Ammon's horn (tissue), 1 donor: Measurements from ENCODE around the gene SLC25A25.
"Not testable (repeated sequence)": the region's sequence is repeated elsewhere in the genome, so short reads cannot be mapped to it uniquely, and the experiment has no call there.

ENCODE experiments used
- DNase-seq: peaks from one replicate; pipeline ENCODE4 v3.0.0-alpha.2; 2016; ENCODE audit warnings: low spot score

SLC25A25 gene

DNA sequence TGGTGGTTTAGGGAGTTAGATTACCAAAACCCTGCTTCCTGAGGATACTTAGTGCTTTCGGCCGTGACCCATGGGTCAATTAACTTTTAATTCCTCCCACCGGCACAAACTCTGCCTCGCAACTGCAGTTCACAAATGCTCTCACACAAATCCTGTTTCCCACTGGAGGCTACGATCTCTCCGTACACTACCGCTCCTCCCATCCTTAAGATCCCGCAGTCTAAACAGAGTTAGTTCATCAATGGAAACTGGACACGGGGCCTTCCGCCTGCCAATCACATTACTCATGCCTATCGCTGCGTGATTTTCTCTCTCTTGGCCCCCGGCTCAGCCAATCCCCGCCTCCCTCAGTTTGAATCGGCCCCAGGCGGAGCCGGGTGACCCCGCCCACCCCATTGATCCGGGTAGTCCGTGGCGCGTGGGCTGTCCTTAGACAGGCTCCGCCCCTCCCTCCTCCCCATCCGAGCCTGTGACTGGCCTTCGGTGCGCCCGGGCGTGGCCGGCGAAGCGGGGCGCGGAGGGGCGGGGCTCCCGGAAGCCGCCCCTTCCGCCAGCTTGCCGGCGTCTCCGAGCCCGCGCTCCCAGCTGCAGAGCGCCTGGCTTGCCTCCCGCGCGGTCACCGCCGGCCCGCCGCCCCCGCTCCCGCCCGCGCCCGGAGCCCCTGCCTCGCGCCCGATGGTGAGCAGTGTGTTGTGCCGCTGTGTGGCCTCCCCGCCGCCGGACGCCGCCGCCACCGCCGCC, at the start of gene SLC25A25:
TSS of gene SLC25A25 (plus strand) at position 588 of the 741 bp plus-strand sequence. CDS start at position 676, 88 bp downstream.
- peak; percentile 100 for DNase-seq

DNA sequence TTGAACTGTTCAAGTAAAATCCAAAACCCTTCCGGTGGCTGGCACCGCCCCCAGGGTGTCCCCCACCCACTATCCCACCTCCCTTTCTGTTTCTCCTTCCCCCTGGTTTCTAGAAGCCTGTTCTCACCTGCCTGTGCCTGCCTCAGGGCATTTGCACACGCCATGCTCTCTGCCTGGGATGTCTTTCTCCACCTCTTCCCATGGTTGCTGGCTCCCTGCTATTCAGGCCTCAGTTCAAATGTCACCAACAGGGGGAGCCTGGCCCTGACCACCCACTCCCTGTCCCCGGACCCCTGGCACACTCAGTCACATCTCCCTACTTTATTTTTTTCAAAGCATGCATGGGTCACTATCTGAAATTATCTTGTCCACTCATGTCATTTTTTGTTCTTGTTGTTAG, 47.3 kb upstream of the SLC25A25 start:
- no peak for DNase-seq

DNA sequence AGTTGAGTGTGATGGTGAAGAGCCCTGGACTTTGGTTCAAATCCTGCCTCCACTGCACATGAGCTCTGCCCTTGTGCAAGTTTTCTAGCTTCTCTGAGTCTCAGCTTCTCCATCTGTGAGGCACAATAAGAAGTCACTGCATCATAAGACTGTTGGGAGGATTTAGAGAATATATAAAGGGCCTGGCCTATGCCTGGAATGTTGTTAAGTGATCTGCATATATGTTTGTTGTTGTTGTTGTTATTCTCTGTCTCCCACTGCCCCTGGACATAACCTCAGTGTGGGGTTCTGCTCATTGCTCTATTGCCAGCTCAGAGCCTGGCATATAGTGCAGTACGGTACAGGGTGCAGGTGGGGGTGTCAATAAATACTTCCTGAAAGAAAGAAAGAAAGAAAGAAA, 46.9 kb upstream of the SLC25A25 start:
- DNase-seq = no peak

GRCh38 chr9:128022886-128023285, 45.1 kb upstream of the SLC25A25 start:
- no peak for DNase-seq

DNA sequence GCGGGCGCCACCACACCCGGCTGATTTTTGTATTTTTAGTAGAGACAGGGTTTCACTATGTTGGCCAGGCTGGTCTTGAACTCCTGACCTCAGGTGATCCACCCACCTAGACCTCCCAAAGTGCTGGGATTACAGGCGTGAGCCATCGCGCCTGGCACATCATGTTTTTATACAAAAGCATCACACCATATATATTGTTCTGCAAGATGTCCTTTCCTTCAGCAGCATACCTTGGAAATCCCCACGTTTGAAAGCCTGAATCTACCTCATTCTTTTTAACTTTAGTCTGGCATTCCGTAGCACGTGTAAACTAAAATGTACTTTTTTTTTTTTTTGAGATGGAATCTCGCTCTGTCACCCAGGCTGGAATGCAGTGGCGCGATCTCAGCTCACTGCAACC, 44.4 kb upstream of the SLC25A25 start:
- DNase-seq = not testable (repeated sequence)

GRCh38 chr9:128024761-128025308, 43.2 kb upstream of the SLC25A25 start:
- DNase-seq = no peak

GRCh38 chr9:128025736-128026135, 42.3 kb upstream of the SLC25A25 start:
- no peak for DNase-seq

- no peak for DNase-seq
Observed at GRCh38 chr9:128026255-128026772, 41.7 kb upstream of the SLC25A25 start.

DNA sequence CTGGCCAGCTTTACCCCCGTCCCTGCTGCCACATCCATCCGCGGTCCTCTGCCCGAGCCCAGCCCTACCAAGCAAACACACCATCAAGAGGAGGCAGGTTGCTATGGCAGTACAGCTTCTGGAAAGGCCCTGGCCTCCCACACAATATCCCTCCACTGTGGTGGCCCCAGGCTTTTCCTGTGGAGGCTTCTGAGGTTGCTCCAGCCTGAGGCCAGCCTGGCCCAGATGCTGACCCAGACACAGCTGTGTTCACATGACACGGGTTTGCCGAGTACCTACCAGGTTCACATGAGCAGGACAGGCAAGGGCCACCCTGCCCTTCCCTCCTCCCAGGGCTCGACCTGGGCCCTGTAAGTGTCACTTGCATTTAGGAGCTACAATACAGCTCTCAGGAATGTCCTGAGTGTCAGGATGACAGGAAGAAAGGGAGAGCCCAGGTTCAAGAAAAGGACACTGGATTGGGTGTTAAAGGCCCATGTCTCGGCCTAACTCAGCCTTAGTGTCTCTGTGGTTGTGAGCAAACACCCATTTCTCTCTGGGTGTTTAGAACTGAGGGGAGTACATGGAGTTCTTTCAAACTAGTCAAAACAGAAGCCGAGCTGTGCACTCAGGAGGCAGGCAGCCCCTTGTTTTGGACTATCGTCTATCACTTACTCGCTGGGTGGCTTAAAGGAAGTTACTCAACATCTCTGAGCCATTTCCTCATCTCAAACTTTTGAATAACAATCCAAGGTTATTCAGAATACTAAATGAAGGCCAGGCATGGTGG, 41.1 kb upstream of the SLC25A25 start:
- DNase-seq = no peak

GRCh38 chr9:128027705-128028104, 40.3 kb upstream of the SLC25A25 start:
- no peak for DNase-seq

DNA sequence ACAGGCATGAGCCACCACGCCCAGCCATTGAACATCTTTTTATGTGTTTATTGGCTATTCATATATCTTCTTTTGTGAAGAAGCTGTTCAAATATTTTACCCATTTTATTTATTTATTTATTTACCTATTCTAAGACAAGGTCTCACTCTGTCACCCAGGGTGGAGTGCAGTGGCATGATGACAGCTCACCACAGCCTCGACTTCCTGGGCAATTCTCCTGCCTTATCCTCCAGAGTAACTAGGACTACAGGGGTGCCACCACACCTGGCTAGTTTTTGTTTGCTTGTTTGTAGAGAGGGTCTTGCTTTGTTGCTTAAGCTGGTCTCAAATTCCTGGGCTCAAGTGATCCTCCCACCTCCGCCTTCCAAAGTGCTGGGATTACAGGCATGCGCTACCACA, 34.4 kb upstream of the SLC25A25 start:
- DNase-seq = no peak

DNA sequence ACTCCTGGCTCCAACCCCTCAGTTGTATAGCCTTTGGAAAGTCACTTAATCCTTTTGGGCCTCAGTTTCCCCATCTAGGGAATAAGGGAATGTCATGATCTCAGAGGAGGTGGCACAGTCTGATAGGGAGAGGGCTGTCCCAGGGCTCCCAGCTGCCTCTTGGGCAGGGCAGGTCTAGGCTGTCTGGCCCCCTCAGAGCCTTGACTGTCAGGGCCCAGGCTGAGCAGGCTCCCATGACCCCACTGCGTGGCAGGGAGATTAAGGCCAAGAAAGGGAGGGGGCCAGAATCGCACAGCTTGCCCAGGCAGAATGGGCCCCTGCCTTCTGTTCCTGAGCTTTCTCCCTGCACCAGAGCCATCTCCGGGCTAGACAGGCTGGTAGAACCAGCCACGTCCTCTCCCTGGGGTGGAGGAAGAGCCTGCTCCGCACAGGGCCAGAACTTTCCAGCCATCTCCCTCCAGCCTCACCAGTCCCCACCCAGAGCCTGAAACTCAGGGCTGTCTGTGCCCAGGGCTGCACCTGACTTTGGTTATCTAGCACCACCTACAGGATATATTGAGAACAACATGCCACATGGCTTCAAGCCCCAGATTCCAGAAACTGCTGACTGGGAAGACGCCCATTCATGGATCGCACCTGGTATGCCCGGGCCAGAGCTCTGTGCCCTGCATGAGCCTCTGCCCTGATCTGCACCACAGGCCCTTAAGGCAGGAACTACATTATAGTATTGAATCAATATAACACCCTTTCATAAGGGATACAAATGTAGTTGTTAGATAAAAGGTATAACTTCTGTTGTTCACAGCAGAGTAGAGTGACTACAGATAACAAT, 33.0 kb upstream of the SLC25A25 start:
- DNase-seq = peak; percentile 89

DNA sequence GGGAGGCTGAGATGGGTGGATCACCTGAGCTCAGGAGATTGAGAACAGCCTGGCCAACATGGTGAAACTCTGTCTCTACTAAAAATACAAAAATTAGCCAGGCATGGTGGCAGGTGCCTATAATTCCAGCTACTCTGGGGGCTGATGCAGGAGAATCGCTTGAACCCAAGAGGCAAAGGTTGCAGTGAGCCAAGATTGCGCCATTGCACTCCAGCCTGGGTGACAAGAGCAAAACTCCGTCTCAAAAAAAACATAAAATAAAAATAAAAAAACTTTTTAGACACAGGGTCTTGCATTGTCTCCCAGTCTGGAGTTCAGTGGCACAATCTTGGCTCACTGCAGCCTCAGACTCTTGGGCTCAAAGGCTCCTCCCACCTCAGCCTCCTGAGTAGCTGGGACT, 31.5 kb upstream of the SLC25A25 start:
- DNase-seq = not testable (repeated sequence)

DNA sequence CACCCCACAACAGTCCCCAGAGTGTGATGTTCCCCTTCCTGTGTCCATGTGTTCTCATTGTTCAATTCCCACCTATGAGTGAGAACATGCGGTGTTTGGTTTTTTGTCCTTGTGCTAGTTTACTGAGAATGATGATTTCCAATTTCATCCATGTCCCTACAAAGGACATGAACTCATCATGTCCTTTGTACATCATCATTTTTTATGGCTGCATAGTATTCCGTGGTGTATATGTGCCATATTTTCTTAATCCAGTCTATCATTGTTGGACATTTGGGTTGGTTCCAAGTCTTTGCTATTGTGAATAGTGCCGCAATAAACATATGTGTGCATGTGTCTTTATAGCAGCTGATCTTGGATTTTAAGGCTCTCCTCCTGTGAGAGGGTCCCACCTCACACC, 27.2 kb upstream of the SLC25A25 start:
- DNase-seq = not testable (repeated sequence)

- DNase-seq = no peak
Observed at GRCh38 chr9:128042043-128042442, 26.0 kb upstream of the SLC25A25 start.

GRCh38 chr9:128043467-128043868, 24.6 kb upstream of the SLC25A25 start:
- DNase-seq = no peak

DNA sequence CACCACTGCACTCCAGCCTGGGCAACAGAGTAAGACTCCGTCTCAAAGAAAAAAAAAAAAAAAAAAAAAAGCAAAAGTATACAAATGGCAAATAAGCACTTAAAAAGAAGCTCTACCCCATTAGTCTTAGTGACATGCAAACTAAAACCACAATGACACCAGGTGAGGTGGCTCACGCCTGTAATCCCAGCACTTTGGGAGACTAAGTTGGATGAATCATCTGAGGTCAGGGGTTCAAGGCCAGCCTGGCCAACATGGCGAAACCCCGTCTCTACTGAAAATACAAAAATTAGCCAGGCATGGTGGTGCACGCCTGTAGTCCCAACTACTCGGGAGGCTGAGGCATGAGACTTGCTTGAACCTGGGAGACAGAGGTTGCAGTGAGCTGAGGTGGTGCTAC, 22.6 kb upstream of the SLC25A25 start:
- DNase-seq = not testable (repeated sequence)

DNA sequence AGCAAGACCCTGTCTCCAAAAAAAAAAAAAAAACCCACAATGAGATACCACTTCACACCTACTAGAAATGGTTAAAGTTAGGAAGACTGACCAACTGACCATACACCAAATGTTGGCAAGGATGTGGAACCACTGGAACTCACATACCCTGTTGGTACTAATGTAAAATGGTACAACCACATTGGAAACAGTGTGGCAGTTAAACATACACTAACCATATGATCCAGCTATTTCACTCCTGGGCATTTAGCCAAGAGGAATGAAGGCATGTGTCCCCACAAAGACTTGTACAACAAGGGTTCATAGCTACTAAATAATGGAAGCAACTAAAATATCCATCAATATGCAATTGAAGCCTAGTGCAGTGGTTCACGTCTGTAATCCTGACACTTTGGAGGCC, 22.2 kb upstream of the SLC25A25 start:
- DNase-seq = no peak

GRCh38 chr9:128047231-128047630, 20.8 kb upstream of the SLC25A25 start:
- DNase-seq = no peak

- no peak for DNase-seq
Observed at GRCh38 chr9:128048663-128049062, 19.4 kb upstream of the SLC25A25 start.

DNA sequence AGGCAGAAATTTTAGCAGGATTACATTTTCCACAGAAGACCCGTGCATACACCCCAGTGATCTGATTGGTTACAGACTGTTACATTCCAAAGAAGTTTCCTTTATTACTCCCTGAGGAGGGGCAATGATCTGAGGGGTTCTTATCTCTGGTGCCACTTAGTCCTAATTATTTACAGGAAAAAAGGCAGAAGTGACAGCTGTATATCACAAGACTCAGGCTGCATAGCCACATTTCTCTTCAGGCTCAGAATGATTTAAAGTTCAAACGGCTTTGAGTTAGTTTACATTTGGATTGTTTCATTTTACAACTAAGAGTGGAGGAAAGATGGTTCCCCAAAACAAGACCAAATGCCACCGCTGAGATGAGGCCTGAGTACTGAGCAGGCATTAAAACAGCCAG, 18.2 kb upstream of the SLC25A25 start:
- DNase-seq = no peak
